Fibroblast of skin of right quadriceps (primary cell): Measurements from ENCODE around the gene SIRPB2.
A peak's percentile ranks its signal among the peaks of the same experiment; 100 is the strongest.

ENCODE experiments used
- DNase-seq: peaks from one replicate; pipeline ENCODE4 v3.0.0-alpha.2; 2013

SIRPB2 gene

GRCh38 chr20:1491281-1491840 is at the start of gene SIRPB2:
Gene SIRPB2, minus strand, starts transcription at chr20:1491420. Its CDS starts 61 bp downstream, at chr20:1491359.
- DNase-seq, result no peak

GRCh38 chr20:1539816-1540419 is 48.7 kb upstream of the SIRPB2 start:
- no peak for DNase-seq

GRCh38 chr20:1538655-1539054 is 47.4 kb upstream of the SIRPB2 start:
- no peak for DNase-seq

- DNase-seq, result no peak
Measured at GRCh38 chr20:1537731-1538058, 46.5 kb upstream of the SIRPB2 start.

- DNase-seq, result no peak
Measured at GRCh38 chr20:1536893-1537730, 45.9 kb upstream of the SIRPB2 start.

GRCh38 chr20:1535420-1536175 is 44.4 kb upstream of the SIRPB2 start:
- DNase-seq, result no peak

GRCh38 chr20:1534526-1534925 is 43.3 kb upstream of the SIRPB2 start:
- no peak for DNase-seq

- DNase-seq, result no peak
Measured at GRCh38 chr20:1533059-1533458, 41.8 kb upstream of the SIRPB2 start.

- DNase-seq, result peak; percentile 5
Measured at GRCh38 chr20:1528811-1529210, 37.6 kb upstream of the SIRPB2 start.

GRCh38 chr20:1527923-1528322 is 36.7 kb upstream of the SIRPB2 start:
- DNase-seq, result no peak

- DNase-seq, result no peak
Measured at GRCh38 chr20:1526896-1527295, 35.7 kb upstream of the SIRPB2 start.

GRCh38 chr20:1526310-1526709 is 35.1 kb upstream of the SIRPB2 start:
- no peak for DNase-seq

- DNase-seq, result no peak
Measured at GRCh38 chr20:1524004-1524403, 32.8 kb upstream of the SIRPB2 start.

GRCh38 chr20:1517010-1517409 is 25.8 kb upstream of the SIRPB2 start:
- no peak for DNase-seq

- no peak for DNase-seq
Measured at GRCh38 chr20:1513801-1514200, 22.6 kb upstream of the SIRPB2 start.

- DNase-seq, result no peak
Measured at GRCh38 chr20:1509237-1509636, 18.0 kb upstream of the SIRPB2 start.

- no peak for DNase-seq
Measured at GRCh38 chr20:1508574-1508973, 17.4 kb upstream of the SIRPB2 start.

GRCh38 chr20:1507276-1507675 is 16.1 kb upstream of the SIRPB2 start:
- no peak for DNase-seq

GRCh38 chr20:1505871-1506270 is 14.7 kb upstream of the SIRPB2 start:
- DNase-seq, result no peak

GRCh38 chr20:1505361-1505760 is 14.1 kb upstream of the SIRPB2 start:
- DNase-seq, result no peak

- peak; percentile 83 for DNase-seq
Measured at GRCh38 chr20:1503564-1504227, 12.5 kb upstream of the SIRPB2 start.

GRCh38 chr20:1500496-1500895 is 9.3 kb upstream of the SIRPB2 start:
- DNase-seq, result no peak
